H1 (cell line): ENCODE measurements around the gene USP7. TPM values are rescaled to one million over a fixed set of nuclear protein-coding genes. Genes with fewer than 3 reads are reported as not detected.

Experiments
- CTCF ChIA-PET: fragments of 300-600 bp; sonication (Branson Sonifier 250); formaldehyde crosslinking; loops from one replicate; lab custom pipeline; 2021; ENCODE audit not compliant: partially characterized antibody; lab: Charles Lee
- POLR2A ChIA-PET: fragments of 300-600 bp; sonication (Branson Sonifier 250); formaldehyde crosslinking; loops from one replicate; lab custom pipeline; 2021; ENCODE audit warnings: inconsistent platforms; ENCODE audit not compliant: partially characterized antibody; lab: Charles Lee
- DNase-seq, 2 experiments: peaks; one replicate each; pipeline versions ENCODE4 v3.0.0 to v3.0.0-alpha.2; 2010 to 2022; ENCODE audit warnings: low spot score in 2 of 2, low read depth in 1 of 2, mixed read lengths in 1 of 2
- FAIRE-seq: peaks from 2 replicates; lab custom pipeline; 2011; peaks lifted over from hg19 to GRCh38; lab: Jason Lieb, UNC
- H2AFZ ChIP-seq: 2 replicates; pipeline ENCODE4 v1.8.1; 2012; ENCODE audit warnings: low read length, inconsistent platforms
- H2AK5ac ChIP-seq: 2 replicates; pipeline ENCODE4 v1.6.1; 2013; ENCODE audit warnings: low read depth, low read length
- H2BK120ac ChIP-seq: replicated peaks from 2 replicates; pipeline ENCODE3; 2013; ENCODE audit warnings: low read depth, low read length, inconsistent platforms
- H2BK12ac ChIP-seq: 2 replicates; pipeline ENCODE4 v1.6.1; 2013; ENCODE audit warnings: low read depth, low read length
- H2BK15ac ChIP-seq: 2 replicates; pipeline ENCODE4 v1.6.1; 2013; ENCODE audit warnings: low read length
- H2BK20ac ChIP-seq: 2 replicates; pipeline ENCODE4 v1.6.1; 2013; ENCODE audit warnings: low read length
- H2BK5ac ChIP-seq: 2 replicates; pipeline ENCODE4 v1.6.1; 2013; ENCODE audit warnings: low read depth, low read length
- H3K14ac ChIP-seq: 2 replicates; pipeline ENCODE4 v1.6.1; 2013; ENCODE audit warnings: inconsistent platforms; ENCODE audit not compliant: insufficient read length
- H3K18ac ChIP-seq: 2 replicates; pipeline ENCODE4 v1.6.1; 2013; ENCODE audit warnings: low read length; ENCODE audit errors: extremely low read depth
- H3K23ac ChIP-seq: 2 replicates; pipeline ENCODE4 v1.6.1; 2013; ENCODE audit warnings: inconsistent platforms; ENCODE audit not compliant: insufficient read length
- H3K23me2 ChIP-seq: 2 replicates; pipeline ENCODE4 v1.6.1; 2013; ENCODE audit warnings: low read depth, low read length
- H3K27ac ChIP-seq: 2 replicates; pipeline ENCODE4 v1.6.1; 2011; ENCODE audit warnings: low read depth, low read length, inconsistent platforms
- H3K27me3 ChIP-seq, 4 experiments: replicated peaks in 1 of 4; 1 replicate in 1 of 4; 2 replicates in 3 of 4; pipeline versions ENCODE4 v1.6.1 to v1.8.1; 2011 to 2013; ENCODE audit warnings: low read length in 3 of 4, mild to moderate bottlenecking in 3 of 4, inconsistent platforms in 2 of 4, mixed read lengths in 2 of 4, moderate library complexity in 1 of 4; ENCODE audit not compliant: control insufficient read depth in 3 of 4, insufficient read depth in 3 of 4; ENCODE audit errors: extremely low read depth in 1 of 4
- H3K36me3 ChIP-seq, 4 experiments: 2 replicates each; pipeline versions ENCODE4 v1.6.1 to v1.8.1; 2011 to 2013; ENCODE audit warnings: mild to moderate bottlenecking in 4 of 4, low read length in 3 of 4, moderate library complexity in 2 of 4, control low read depth in 1 of 4, inconsistent platforms in 1 of 4; ENCODE audit not compliant: insufficient read depth in 4 of 4, control insufficient read depth in 2 of 4
- H3K4ac ChIP-seq: replicated peaks from 2 replicates; pipeline ENCODE3; 2013; ENCODE audit warnings: low read length, low read depth, mixed read lengths, inconsistent platforms; ENCODE audit not compliant: insufficient read length
- H3K4me1 ChIP-seq, 4 experiments: replicated peaks in 1 of 4; 1 replicate in 1 of 4; 2 replicates in 3 of 4; pipeline versions ENCODE4 v1.6.1 to v1.8.1; 2011 to 2013; ENCODE audit warnings: low read length in 3 of 4, inconsistent platforms in 2 of 4, mixed read lengths in 1 of 4; ENCODE audit not compliant: insufficient read depth in 4 of 4, control insufficient read depth in 3 of 4
- H3K4me2 ChIP-seq, 2 experiments: 2 replicates each; pipeline versions ENCODE4 v1.6.1 to v1.8.1; 2011 to 2013; ENCODE audit warnings: low read depth in 2 of 2, low read length in 2 of 2, control low read depth in 1 of 2, inconsistent platforms in 1 of 2, mild to moderate bottlenecking in 1 of 2; ENCODE audit not compliant: insufficient read depth in 1 of 2
- H3K4me3 ChIP-seq, 4 experiments: fragments of 200-600, 300-600 bp in 1 of 4; sonication (generic), shearing (Covaris generic), sonication (Bioruptor Twin) in 1 of 4; 2 replicates each; pipeline versions ENCODE4 v1.5.1 to v1.8.1; 2011 to 2016; ENCODE audit warnings: low read length in 4 of 4, low read depth in 3 of 4, control low read depth in 2 of 4, inconsistent platforms in 2 of 4, mild to moderate bottlenecking in 2 of 4, mixed read lengths in 1 of 4, moderate library complexity in 1 of 4; ENCODE audit not compliant: insufficient read depth in 2 of 4; ENCODE audit errors: extremely low read depth in 1 of 4
- H3K56ac ChIP-seq: replicated peaks from 2 replicates; pipeline ENCODE3; 2013; ENCODE audit warnings: low read depth, mild to moderate bottlenecking, mixed read lengths, low read length, inconsistent platforms; ENCODE audit not compliant: insufficient read length
- H3K79me1 ChIP-seq: 2 replicates; pipeline ENCODE4 v1.6.1; 2013; ENCODE audit warnings: low read depth, low read length, control low read depth
- H3K79me2 ChIP-seq, 2 experiments: 2 replicates each; pipeline versions ENCODE4 v1.6.1 to v1.8.1; 2012 to 2013; ENCODE audit warnings: low read length in 2 of 2, mild to moderate bottlenecking in 2 of 2, inconsistent platforms in 1 of 2; ENCODE audit not compliant: insufficient read depth in 2 of 2, control insufficient read depth in 1 of 2
- H3K9ac ChIP-seq, 4 experiments: replicated peaks in 1 of 4; 1 replicate in 1 of 4; 2 replicates in 3 of 4; pipeline versions ENCODE4 v1.6.1 to v1.8.1; 2011 to 2013; ENCODE audit warnings: low read depth in 3 of 4, low read length in 3 of 4, control low read depth in 2 of 4, mild to moderate bottlenecking in 2 of 4, moderate library complexity in 2 of 4, inconsistent platforms in 1 of 4; ENCODE audit errors: extremely low read depth in 1 of 4
- H3K9me3 ChIP-seq, 2 experiments: 2 replicates each; pipeline versions ENCODE4 v1.6.1 to v1.8.1; 2012 to 2013; ENCODE audit warnings: mild to moderate bottlenecking in 2 of 2, moderate library complexity in 2 of 2, control low read depth in 1 of 2, inconsistent platforms in 1 of 2, low read depth in 1 of 2, low read length in 1 of 2, mixed read lengths in 1 of 2; ENCODE audit not compliant: insufficient read depth in 2 of 2
- H4K20me1 ChIP-seq, 2 experiments: replicated peaks in 1 of 2; 2 replicates each; pipeline versions ENCODE3 to v1.8.1; 2011 to 2013; ENCODE audit warnings: inconsistent platforms in 2 of 2, low read length in 2 of 2, mild to moderate bottlenecking in 1 of 2; ENCODE audit not compliant: insufficient read depth in 2 of 2, control insufficient read depth in 1 of 2
- H4K5ac ChIP-seq: 2 replicates; pipeline ENCODE4 v1.6.1; 2013; ENCODE audit warnings: low read length, low read depth, mixed read lengths, inconsistent platforms; ENCODE audit not compliant: insufficient read length
- H4K8ac ChIP-seq: 2 replicates; pipeline ENCODE4 v1.8.0; 2013; ENCODE audit warnings: mild to moderate bottlenecking, moderate library complexity, low read length, inconsistent platforms; ENCODE audit not compliant: insufficient read depth; ENCODE audit errors: extremely low read depth
- H4K91ac ChIP-seq: replicated peaks from 2 replicates; pipeline ENCODE3; 2013; ENCODE audit warnings: low read length, mixed read lengths, inconsistent platforms; ENCODE audit not compliant: insufficient read length
- CBX5 ChIP-seq: fragments of 300-800, 300-1000 bp; sonication (generic); IDR thresholded peaks from 2 replicates; pipeline ENCODE4 v1.7.1; 2016; ENCODE audit warnings: antibody characterized with exemption, low read length, low read depth
- CHD2 ChIP-seq: IDR thresholded peaks from 2 replicates; pipeline ENCODE4 v1.6.1; 2012; ENCODE audit warnings: low read length, improper control_type of control experiment
- CREB1 ChIP-seq: IDR thresholded peaks from 2 replicates; pipeline ENCODE4 v1.6.1; 2012; ENCODE audit warnings: inconsistent platforms
- CTCF ChIP-seq, 3 experiments: IDR thresholded peaks; 1 replicate in 2 of 3; 2 replicates in 1 of 3; pipeline versions ENCODE4 v1.5.1 to v1.6.1; 2011; ENCODE audit warnings: low read length in 3 of 3, mild to moderate bottlenecking in 3 of 3, inconsistent platforms in 2 of 3, low read depth in 1 of 3, moderate library complexity in 1 of 3; ENCODE audit not compliant: insufficient read depth in 1 of 3; ENCODE audit errors: control extremely low read depth in 1 of 3
- GABPA ChIP-seq: IDR thresholded peaks from 2 replicates; pipeline ENCODE4 v1.6.1; 2011; ENCODE audit warnings: mild to moderate bottlenecking, low read length, moderate library complexity, borderline replicate concordance; ENCODE audit not compliant: insufficient read depth
- HDAC2 ChIP-seq, 2 experiments: fragments of 300-600 bp in 1 of 2; sonication (generic) in 1 of 2; IDR thresholded peaks; 2 replicates each; pipeline ENCODE4 v1.6.1; 2011 to 2012; ENCODE audit warnings: low read depth in 2 of 2, low read length in 2 of 2, mild to moderate bottlenecking in 2 of 2, moderate library complexity in 2 of 2, borderline replicate concordance in 1 of 2, inconsistent platforms in 1 of 2
- KDM1A ChIP-seq: fragments of 200-600, 300-600 bp; sonication (generic); IDR thresholded peaks from 2 replicates; pipeline ENCODE4 v1.7.1; 2016; ENCODE audit warnings: mild to moderate bottlenecking, low read length, borderline replicate concordance
- KDM4A ChIP-seq: IDR thresholded peaks from one replicate; pipeline ENCODE4 v1.7.1; 2012; ENCODE audit warnings: low read depth, mild to moderate bottlenecking, moderate library complexity, low read length, inconsistent platforms; ENCODE audit not compliant: severe bottlenecking
- SP2 ChIP-seq: IDR thresholded peaks from 2 replicates; pipeline ENCODE4 v1.6.1; 2012; ENCODE audit warnings: mild to moderate bottlenecking, low read length, inconsistent platforms
- WGBS, 2 experiments: shearing (Covaris generic) in 1 of 2; methylation state at CpG; one replicate each; pipeline versions ENCODE4 v1.1.6 to v1.1.7; 2013 to 2015; ENCODE audit warnings: low lambda C conversion rate in 2 of 2, mixed read lengths in 2 of 2, inconsistent platforms in 1 of 2, low coverage in 1 of 2, missing lambda C conversion rate in 1 of 2; ENCODE audit not compliant: insufficient replicate concordance in 2 of 2, insufficient coverage in 1 of 2, insufficient read length in 1 of 2; ENCODE audit errors: extremely low coverage in 1 of 2, missing lambda C conversion rate in 1 of 2; 5-methylcytosine and 5-hydroxymethylcytosine counted together
- polyA plus RNA-seq, 7 experiments: library from polyadenylated mRNA; depleted of rRNA in 3 of 7; stranded (reverse) in 5 of 7; unstranded in 2 of 7; fragments of >200 nt in 5 of 7; fragments of 200-250 nt in 2 of 7; gene quantifications; 1 replicate in 5 of 7; 2 replicates in 1 of 7; 4 replicates in 1 of 7; pipeline versions ENCODE4 v1.2.1 to v1.2.3, GENCODE V29; 2011 to 2013; ENCODE audit warnings: missing spikeins in 2 of 7, mixed read lengths in 2 of 7
- total RNA-seq: library from RNA; stranded (reverse); fragmentation: NEBNext Ultra II Directional; extraction: Animal tissue kit (Norgen Biotek cat#: 25700); gene quantifications from 2 replicates; pipeline ENCODE4 v1.2.1, GENCODE V29; 2021
- TF ChIP-seq, protein P1 (sequence below): IDR thresholded peaks from 2 replicates; pipeline ENCODE4 v1.6.1; 2012; ENCODE audit warnings: inconsistent platforms

The USP7 gene
- total and polyA plus RNA-seq, 2 of the 8 experiments (the other 6 are each of a cell fraction or from before 2014, with no cell fraction given), result 21.3 to 211 TPM

GRCh38 chr16:8907096-8907495 is 56.6 kb downstream of the USP7 start:
- Histone ChIP-seq H3K9me3 (no peaks in the 10 kb centered on the region), H3K23me2 (no peaks in the 10 kb centered on the region), H2BK20ac (no peak overlapping the region), H2BK15ac (no peak overlapping the region), H3K18ac (no peak overlapping the region), H4K91ac (no peak overlapping the region), H3K79me1 (peaks cover 6% of the 10 kb centered on the region), H2BK120ac (no peak overlapping the region), H4K5ac (no peak overlapping the region), H4K20me1 (peaks cover 7 to 9% of the 10 kb centered on the region in 2 experiments), H2AFZ (no peak overlapping the region), H3K56ac (no peak overlapping the region), H3K79me2 (peaks cover 0 to 3% of the 10 kb centered on the region in 2 experiments; a peak in 1 of 4 replicates), H3K4me2 (no peak overlapping the region), H3K36me3 (peaks cover 18 to 86% (median 61%) of the 10 kb centered on the region in 4 experiments), H3K4me3 (no peak overlapping the region), H3K27me3 (no peaks in the 10 kb centered on the region), H2BK5ac (no peak overlapping the region), H4K8ac (no peak overlapping the region), H3K4me1 (no peaks in the 10 kb centered on the region; a peak in 1 of 7 replicates), H3K23ac (no peak overlapping the region), H3K27ac (no peak overlapping the region), H3K4ac (no peak overlapping the region), H3K9ac (no peak overlapping the region), H3K14ac (no peak overlapping the region), H2AK5ac (no peak overlapping the region), H2BK12ac (no peak overlapping the region)
- WGBS, 2 experiments, result 92% methylated on average over 4 of the region's 4 CpGs; no CpG with 5 or more reads in 1 of the 2 experiments
- no peak for FAIRE-seq
- ChIA-PET CTCF (interaction anchor here (1.1 to 1.3 kb wide), 4 partner anchors 10 to 96 kb away, joined by 3 to 5 read pairs (median 3); no protein-coding TSS in a partner anchor), POLR2A (interaction anchor here (1.3 kb wide), 1 partner anchor 12 kb away, joined by 3 read pairs; no protein-coding TSS in a partner anchor)
- DNase-seq, result no peak
- TF ChIP-seq, protein P1, sequence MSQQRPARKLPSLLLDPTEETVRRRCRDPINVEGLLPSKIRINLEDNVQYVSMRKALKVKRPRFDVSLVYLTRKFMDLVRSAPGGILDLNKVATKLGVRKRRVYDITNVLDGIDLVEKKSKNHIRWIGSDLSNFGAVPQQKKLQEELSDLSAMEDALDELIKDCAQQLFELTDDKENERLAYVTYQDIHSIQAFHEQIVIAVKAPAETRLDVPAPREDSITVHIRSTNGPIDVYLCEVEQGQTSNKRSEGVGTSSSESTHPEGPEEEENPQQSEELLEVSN, result no peak
- TF ChIP-seq CREB1 (no peak), CTCF (IDR thresholded peaks at IDR 0.05; ENCODE audit: control extremely low read depth in 1 of 3, insufficient read depth in 1 of 3, low read depth in 1 of 3, low read length in 3 of 3) (no peak), SP2 (no peak), CBX5 (no peak), CHD2 (no peak), KDM1A (no peak), HDAC2 (IDR thresholded peaks at IDR 0.05; ENCODE audit: borderline replicate concordance in 1 of 2, low read depth in 2 of 2, low read length in 2 of 2) (no peak), GABPA (no peak), KDM4A (no peak)
